HG03565 (cell line): Measurements from ENCODE around the gene ZBTB12.
"Not testable (repeated sequence)": the region's sequence is repeated elsewhere in the genome, so short reads cannot be mapped to it uniquely, and the experiment has no call there.

Experiments
- ATAC-seq: cut with Tn5 transposase; IDR thresholded peaks from one replicate; pipeline ENCODE4 v1.9.1; 2021; ENCODE audit warnings: mild to moderate bottlenecking, moderate library complexity; ENCODE audit not compliant: unreplicated experiment

The ZBTB12 gene

GRCh38 chr6:31922942-31923341 lies 21.1 kb upstream of the ZBTB12 start:
- ATAC-seq: no peak

- ATAC-seq: no peak
Measured at GRCh38 chr6:31920811-31921210, 18.9 kb upstream of the ZBTB12 start.

GRCh38 chr6:31919624-31920303 lies 17.9 kb upstream of the ZBTB12 start:
- no peak for ATAC-seq

DNA sequence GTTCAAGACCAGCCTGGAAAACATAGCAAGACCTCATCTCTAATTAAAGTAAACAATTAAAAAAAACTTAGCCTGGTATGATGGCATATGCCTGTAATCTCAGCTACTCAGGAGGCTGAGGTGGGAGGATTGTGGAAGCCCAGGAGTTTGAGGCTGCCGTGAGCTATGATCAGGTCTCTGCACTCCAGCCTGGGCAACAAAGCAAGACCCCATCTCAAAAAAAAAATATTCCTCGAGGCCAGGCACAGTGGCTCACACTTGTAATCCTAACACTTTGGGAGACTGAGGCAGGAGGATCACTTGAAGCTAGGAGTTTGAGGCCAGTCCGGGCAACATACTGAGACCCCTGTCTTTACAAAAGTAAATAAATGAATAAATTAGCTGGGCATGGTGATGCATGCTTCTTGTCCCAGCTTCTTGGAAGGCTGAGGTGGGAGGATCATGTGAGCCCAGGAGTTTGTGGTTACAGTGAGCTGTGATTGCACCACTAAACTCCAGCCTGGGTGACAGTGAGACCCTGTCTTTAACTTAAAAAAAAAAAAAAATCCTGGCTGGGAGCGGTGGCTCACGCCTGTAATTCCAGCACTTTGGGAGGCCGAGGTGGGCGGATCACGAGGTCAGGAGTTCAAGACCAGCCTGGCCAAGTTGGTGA lies 16.3 kb upstream of the ZBTB12 start:
- ATAC-seq: no peak

DNA sequence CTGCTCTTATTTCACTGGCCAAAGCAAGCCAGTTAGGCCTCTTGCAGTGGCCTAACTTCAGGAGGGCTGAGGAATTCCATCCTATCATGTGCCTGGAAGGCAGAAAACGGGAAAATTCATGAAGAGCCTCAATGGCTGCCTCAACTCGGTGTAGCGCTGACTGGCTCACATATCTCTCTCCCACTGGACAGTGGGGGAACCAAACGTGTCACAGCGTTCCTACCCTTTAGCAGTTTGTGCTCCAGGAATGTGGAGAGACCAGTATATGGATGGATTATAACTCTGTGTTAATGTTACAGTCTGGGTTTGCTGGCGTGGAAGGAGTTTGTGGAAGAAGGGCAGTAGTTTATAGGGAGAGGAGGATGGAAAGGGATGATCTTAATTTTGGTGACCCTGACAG lies 13.9 kb upstream of the ZBTB12 start:
- no peak for ATAC-seq

DNA sequence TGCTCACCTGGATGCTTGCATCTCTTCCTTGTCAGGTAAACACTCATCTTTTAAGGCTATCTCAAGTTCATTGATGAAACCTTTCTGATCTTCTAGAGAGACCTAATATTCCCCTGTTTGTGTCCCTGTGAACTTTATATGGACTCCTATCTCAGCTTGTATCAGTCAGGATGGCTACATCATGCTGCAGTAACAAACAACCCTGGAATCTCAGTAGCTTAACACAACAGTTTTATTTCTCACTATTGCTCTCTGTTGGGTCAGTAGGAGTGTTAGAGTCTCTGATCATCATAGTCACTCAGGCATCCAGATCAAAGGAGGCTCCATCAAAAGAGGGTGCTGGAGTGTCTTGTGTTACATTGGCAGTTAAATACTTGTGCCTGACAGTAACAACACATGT lies 13.5 kb upstream of the ZBTB12 start:
- ATAC-seq: no peak

DNA sequence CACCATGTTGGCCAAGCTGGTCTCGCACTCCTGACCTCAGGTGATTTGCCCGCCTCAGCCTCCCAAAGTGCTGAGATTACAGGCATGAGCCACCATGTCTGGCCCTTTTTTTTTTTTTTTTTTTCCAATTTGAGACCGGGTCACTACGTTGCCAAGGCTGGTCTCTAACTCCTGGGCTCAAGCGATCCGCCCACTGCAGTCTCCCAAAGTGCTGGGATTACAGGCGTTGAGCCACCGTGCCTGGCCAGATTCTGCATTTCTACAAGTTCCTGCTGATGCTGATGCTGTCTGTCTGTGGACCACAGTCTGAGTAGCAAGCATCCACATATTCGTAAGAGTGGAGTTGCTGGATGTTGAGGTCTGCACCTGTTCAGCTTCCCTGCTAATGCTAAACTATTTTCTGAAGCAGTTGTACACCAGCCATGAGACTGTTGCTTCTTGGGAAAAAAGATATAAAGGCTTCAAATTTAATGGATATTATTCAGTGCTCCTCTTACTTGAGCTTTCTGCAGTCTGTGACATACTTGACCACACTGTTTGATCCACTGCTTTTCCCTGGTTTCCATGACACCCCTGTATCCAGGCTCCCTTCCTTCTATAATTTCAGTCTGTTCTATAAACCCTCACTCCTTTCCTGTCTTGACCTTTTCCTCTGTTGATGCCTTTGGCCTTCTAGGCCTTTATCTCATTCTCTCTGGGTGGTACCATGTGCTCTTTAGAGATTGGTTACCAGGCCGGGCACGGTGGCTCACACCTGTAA lies 10.1 kb upstream of the ZBTB12 start:
- no peak for ATAC-seq

GRCh38 chr6:31909298-31909697 lies 7.4 kb upstream of the ZBTB12 start:
- not testable (repeated sequence) for ATAC-seq

DNA sequence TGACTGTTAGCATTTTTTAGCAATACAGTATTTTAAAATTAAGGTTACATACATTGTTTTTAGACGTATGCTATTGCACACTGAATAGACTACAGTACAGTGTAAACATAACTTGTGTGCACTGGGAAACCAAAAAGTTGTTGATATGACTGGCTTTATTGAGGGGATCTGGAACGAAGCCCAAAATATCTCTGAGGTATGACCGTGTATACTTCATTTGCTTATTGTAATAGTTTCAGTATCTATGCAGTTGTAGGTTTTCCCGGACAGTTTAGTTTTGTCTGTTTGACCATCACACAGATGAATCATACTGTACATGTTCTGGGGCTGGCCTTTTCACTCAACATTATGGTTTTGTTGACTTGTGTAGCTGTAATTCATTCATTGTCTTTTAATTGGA lies 6.9 kb upstream of the ZBTB12 start:
- peak; percentile 80 for ATAC-seq

DNA sequence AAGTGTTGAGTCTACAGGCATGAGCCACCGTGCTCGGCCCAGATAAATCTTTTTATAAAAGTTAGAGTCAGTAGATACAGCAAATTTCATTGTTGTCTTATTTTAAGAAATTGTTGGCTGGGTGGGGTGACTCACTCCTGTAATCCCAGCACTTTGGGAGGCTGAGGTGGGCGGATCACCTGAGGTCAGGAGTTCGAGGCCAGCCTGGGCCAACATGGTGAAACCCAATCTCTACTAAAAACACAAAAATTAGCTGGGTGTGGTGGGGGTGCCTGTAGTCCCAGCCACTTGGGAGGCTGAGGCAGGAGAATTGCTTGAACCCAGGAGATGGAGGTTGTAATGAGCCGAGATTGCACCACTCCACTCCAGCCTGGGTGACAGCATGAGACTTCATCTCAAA lies 6.4 kb upstream of the ZBTB12 start:
- not testable (repeated sequence) for ATAC-seq

GRCh38 chr6:31907158-31907813 lies 5.4 kb upstream of the ZBTB12 start:
- no peak for ATAC-seq

DNA sequence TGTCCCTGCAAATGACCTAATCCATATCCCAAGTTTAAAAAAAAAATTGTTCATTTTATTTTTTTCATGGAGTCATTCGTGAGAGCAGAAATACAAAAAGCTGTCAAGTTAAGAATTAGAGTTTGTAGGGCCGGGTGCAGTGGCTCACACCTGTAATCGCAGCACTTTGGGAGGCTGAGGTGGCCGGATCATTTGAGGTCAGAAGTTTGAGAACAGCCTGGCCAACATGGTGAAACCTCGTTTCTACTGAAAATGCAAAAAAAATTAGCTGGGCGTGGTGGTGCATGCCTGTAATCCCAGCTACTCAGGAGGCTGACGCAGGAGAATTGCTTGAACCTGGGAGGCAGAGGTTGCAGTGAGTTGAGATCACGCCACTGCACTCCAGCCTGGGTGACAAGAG lies 4.8 kb upstream of the ZBTB12 start:
- ATAC-seq: not testable (repeated sequence)

DNA sequence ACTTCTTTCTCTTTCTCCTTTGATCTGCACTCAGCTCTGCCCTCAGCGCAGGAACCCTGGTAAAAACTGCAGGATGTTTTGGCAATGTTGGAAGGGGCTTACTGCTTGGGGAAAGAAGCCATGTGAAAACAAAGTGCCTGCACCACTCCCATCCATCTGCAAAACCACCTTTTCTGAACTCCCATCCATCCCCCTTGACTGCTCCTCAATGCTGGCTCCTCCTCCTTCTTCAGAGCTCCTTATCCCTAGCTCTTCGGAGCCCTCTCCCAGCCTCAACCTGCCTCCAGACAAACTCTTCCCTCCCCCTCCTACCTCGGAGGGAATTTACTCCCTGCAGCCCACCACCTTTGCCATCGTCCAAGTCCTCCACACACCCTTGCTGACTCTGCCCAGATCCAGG lies 4.2 kb upstream of the ZBTB12 start:
- ATAC-seq: no peak

DNA sequence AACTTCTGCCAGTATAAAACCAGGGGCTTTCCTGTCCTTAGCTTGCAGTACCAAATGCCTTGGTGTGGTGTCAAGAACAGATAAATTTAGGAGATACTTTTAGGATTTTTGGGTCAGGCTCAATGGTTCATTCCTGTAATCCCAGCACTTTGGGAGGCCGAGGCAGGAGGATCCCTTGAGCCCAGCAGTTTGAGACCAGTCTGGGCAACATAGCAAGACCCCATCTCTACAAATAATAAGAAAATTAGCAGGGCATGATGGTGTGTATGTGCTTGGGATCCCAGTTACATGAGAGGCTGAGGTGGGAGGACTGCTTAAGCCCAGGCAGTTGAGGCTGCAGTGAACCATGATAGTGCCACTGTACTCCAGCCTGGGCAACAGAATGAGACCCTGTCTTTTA lies 3.2 kb upstream of the ZBTB12 start:
- ATAC-seq: no peak

GRCh38 chr6:31903957-31904356 lies 2.1 kb upstream of the ZBTB12 start:
- ATAC-seq: no peak

- no peak for ATAC-seq
Measured at GRCh38 chr6:31901415-31901952, 402 bp downstream of the ZBTB12 start.

- no peak for ATAC-seq
Measured at GRCh38 chr6:31900917-31901414, 920 bp downstream of the ZBTB12 start.

DNA sequence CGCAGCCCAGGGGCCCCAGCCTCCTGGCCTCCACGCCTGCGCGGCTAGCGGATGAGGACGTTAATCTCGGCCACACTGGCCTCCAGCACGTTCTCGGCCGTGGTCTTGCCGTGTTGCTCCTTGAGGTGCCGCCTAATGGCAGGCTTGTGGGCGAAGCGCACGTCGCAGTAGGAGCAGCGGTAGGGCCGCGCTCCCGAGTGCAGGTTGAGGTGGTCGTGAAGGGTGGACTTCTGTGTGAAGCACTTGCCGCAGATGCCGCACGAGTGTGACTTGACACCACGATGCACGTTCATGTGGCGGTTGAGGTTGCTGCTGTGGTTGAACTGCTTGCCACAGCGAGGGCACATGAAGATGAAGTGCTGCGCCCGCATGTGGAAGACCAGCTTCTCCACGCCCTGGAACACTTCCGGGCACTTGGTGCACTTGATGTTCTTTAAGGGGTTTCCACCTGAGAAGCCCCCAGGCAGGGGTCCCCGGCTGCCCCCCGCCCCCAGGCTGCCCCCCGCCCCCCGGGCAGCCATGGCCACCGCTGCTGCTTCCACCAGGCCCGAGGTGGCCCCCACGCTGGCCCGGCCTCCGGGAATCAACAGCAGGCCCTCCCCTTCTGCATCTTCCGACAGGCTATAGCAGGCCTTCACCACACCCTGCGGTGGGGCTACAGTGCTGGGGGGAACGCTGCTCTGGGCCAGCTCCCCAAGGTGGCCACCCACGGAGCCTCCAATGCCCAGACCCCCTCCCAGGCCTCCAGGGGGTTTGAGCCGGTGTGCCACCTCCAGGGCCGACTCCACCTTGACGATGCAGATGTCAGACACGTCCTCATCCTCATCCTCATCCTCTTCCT lies 1.8 kb downstream of the ZBTB12 start:
- no peak for ATAC-seq

- ATAC-seq: no peak
Measured at GRCh38 chr6:31899215-31899614, 2.7 kb downstream of the ZBTB12 start.

- no peak for ATAC-seq
Measured at GRCh38 chr6:31898383-31899011, 3.4 kb downstream of the ZBTB12 start.
